ENCODE data around the gene DGUOK.
"Not testable (repeated sequence)": the region's sequence is repeated elsewhere in the genome, so short reads cannot be mapped to it uniquely, and the experiment has no call there.

The DGUOK gene

DNA sequence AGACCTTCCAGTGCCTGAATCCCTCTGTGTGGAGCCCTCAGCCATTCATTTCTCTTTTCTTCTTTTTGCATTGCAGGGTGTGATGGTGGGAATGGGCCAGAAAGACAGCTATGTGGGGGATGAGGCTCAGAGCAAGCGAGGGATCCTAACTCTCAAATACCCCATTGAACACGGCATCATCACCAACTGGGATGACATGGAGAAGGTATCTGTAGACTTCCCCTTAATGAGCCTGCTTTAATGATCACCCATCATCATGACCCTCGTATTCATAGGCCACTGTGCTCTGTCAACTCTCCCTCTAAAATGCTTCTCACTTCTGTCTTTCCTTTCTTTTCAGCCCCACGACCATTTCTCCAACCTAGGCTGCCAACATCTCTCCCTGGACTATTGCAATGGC lies 24.4 kb upstream of the DGUOK start:
- no peak for DNase-seq

DNA sequence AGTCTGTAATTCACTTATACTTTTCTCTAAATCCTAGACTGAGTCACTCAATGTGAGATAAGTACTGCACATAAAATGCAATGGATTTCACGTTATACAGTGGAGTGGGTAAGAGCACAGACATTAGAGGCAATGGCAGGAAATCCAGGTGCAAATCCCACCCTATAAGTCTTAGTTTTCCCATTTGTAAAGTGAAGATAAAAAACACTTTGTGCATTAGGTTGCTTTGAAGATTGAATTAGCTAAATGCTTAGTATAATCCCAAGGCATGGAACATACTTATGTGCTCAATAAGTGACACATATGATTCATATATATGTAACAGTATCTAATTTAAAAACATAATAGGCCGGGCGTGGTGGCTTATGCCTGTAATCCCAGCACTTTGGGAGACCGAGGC lies 23.4 kb upstream of the DGUOK start:
- no peak for DNase-seq

DNA sequence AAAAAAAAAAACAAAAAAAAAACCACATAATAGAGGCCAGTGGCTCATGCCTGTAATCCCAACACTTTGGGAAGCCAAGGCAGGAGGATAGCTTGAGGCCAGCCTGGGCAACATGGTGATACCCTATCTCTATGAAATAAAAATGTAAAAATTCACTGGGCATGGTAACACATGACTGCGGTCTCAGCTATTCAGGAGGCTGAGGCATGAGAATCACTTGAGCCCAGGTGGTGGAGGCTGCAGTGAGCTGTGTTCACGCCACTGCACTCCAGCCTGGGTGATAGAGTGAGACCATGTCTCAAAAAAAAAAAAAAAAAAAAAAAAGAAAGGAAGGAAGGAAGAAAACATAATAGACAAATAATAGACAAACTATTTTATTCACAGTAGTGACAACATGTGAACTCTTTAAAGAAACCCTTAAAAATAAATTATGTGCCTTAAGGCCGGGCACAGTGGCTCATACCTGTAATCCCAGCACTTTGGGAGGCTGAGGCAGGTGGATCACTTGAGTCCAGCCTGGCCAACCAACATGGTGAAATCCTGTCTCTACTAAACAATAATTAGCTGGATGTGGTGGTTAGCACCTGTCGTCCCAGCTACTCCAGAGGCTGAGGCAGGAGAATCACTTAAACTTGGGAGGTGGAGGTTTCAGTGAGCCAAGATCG lies 22.6 kb upstream of the DGUOK start:
- not testable (repeated sequence) for DNase-seq

DNA sequence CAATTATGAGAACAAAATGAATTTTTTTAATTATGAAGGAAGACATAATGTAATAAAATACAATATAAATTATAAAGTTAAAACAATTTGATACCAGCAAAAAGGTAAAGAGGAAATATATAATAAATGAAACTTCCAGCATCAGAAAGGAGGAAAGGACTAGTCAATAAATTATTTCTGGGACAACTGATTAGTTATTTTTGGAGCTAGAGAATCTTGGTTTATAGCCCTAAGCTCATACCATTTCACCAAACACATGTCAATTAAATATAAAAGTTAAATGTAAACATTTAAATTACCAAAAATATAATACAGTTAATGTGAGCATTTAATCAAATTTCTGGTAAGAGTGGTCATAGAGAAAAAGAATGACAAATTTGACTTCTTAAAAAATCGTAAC lies 21.7 kb upstream of the DGUOK start:
- no peak for DNase-seq

DNA sequence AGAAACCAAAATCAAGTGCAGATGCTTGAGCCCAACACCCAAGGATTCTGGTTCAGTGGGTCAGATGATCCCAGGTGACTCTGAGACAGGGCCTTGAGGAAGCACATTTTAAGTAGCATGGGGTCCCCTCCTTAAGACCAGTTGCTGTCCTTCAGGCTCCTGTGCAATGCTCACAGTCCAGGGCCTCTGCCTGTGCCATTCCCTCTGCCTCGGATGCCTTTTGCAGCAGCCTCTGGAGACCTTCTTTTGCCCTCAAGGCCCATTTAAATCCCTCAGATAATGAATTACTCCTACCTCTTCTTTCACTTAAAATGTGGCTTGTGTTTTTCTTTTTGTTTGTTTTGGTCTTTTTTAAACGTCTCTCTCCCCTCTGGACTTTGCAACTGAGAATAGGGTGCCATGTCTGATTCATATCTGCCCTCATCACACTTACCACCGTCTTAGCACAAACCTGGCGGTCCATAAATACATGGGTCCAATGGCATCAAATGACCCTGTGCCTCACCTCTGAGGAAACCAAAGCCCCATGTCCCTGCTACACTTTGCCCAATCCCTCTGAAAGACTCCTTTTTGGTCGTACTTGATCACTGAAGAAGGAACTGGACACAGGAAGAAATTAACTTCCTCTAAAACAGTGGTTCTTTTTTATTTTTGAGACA lies 19.7 kb upstream of the DGUOK start:
- DNase-seq, result no peak

DNA sequence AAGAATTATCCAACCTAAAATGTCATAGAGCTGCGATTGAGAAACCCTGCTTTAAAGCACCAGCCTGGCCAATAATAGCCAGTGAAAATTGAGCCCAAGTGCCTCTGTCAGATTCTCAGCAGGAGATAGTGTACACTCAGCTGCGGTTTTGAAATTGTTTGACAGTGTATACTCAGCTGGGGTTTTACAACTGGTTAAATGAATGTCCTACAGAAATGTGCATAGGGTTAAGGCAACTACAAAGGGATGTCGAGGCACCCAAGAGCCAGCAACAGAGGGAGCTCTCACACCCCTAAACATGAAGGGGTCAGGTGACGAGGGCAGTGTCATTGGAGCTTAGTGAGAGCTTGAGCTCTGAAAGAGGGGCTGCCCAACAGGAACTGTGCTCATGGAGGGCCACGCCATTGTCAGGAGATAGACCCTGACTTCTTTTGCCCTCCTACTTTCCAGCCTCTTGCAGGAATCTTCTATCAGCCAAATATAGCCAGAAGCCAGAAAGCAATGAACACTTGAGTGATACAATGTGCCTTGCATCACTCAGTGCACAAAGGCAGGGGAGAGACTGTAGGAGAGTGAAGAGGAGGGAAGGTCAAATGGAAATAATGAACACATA lies 18.7 kb upstream of the DGUOK start:
- no peak for DNase-seq

DNA sequence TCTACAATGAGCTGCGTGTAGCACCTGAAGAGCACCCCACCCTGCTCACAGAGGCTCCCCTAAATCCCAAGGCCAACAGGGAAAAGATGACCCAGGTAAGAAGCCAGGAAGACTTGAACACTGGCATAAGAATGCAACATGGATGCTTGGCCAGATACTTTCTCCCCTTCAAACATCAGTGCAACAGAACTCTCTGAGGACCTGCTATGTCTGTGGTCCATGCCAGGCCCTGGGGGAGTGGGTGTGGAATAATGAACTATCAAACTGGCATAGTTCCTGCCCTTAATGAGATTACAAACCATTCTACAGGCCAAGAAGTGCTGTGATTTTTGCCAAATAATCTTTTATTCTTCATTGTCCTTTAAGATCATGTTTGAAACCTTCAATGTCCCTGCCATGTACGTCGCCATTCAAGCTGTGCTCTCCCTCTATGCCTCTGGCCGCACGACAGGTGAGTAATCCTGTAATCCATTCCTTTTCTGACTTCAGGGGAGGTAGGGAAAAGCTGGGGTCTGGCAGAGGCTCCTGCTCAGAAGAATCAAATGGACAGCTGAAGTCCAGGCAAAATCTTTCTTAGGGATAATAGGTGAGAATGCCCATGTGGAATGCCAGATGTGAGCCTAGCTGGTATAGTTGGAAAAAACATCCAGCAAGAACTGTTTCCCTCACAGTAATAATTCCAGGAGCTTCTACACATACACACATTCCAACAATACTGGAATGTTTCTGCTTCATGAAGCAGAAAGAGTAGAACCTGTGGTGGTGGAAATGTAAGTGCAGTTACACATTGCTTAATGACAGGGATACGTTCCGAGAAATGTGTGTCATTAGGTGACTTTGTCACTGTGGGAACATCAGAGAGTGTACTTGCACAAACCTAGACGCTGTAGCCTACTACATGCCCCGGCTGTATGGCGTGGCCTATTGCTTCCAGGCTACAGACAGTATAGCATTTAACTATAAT lies 17.7 kb upstream of the DGUOK start:
- no peak for DNase-seq

DNA sequence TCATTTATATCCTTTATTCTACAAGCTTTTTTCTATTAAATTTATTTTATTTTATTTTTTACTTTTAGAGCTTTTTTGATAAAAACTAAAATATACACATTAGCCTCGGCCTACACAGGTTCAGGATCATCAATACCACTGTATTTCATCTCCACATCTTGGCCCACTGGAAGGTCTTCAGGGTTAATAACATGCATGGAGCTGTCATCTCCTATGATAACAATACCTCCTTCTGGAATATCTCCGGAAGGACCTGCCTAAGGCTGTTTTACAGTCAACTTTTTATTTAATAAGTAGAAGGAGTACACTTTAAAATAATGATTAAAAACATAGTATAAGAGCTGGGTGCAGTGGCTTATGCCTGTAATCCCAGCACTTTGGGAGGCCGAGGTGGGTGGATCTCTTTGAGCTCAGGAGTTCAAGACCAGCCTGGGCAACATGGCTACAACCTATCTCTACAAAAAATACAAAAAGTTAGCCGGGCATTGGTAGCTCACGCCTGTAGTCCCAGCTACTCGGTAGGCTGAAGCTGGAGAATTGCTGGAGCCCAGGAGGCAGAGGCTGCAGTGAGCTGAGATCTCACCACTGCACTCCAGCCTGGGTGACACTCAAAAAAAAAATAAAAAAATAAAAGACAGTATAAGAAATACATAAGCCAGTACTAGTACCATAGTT lies 15.7 kb upstream of the DGUOK start:
- no peak for DNase-seq

DNA sequence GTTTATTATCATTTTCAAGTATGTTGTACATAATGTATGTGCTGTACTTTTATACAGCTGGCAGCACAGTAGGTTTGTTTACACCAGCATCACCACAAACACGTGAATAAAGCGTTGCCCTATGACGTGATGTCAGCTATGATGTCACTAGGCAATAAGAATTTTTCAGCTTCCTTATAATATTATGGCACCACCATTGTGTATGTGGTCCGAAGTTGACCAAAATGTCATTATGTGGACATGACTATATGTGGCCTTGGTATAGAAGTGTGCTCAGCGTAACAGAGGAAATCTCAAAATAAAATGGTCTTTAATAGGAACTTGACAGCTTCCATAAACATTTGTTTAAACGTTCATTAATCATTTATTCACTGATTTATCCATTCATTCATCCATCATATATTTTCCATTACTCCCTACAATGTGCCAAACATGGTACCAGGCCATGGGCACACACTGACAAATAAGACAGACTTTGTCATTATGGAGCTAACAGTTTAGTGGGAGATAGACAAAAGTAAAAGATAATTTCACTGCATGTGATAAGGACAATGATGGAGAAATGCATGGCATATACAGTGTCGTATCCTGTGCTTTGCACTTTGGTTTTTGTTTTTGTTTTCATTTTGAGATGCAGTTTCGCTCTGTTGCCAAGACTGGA lies 15.0 kb upstream of the DGUOK start:
- no peak for DNase-seq

DNA sequence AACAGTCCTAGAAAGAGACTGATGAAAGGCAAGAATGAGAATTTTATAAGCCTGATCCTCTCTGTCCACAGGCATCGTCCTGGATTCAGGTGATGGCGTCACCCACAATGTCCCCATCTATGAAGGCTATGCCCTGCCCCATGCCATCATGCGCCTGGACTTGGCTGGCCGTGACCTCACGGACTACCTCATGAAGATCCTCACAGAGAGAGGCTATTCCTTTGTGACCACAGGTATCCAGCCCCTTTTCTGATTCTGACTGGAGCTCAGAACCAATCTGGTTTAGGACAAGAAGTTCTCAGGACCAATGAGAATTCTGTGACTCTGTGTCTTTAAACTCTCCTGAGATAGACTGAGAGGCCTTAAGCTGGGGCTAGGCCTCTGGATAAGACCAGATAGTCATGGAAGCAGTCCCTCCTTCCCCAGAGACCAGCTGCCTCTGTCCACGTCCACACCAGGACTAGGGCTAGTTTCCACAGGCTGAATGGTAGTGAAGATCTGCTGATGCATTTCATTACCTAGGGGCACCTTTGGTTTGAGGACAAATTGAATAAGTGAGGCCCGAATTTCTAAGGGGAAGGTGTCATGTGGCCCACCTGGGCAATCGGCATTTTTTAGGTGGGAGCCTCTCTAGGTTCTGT lies 13.1 kb upstream of the DGUOK start:
- no peak for DNase-seq

DNA sequence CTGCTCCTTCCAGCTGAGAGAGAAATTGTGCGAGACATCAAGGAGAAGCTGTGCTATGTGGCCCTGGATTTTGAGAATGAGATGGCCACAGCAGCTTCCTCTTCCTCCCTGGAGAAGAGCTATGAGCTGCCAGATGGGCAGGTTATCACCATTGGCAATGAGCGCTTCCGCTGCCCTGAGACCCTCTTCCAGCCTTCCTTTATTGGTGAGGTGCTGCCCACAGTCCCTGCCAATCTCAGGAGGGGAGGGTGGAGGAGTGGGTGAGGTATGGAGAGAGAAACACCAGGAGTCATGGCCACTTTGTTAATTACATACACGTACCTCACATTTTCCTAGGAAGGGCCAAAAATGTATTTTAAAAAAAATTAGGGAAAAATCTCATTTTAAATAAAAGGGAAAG lies 12.0 kb upstream of the DGUOK start:
- no peak for DNase-seq

DNA sequence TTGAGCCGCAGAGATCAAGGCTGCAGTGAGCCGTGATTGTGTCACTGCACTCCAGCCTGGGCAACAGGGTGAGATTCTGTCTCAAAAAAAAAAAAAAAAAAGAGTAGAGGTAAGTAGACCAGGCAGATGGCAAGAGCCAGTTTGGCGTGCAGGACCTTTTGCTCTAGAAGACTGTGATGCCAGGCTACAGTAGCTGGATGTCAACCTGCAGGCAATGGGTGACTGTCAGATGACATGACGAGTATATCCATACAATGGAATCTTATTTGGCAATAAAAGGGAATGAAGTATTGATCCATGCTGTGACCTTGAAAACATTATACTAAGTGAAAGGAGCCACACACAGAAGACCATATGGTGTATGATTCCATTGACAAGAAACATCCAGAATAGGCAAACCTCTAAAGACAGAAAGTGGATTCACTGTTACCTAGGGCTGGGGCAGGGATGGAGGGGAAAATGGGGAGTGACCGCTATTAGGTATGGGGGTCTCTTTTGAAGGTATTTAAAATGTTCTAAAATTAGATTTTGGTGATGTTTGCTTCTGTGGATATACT lies 11.2 kb upstream of the DGUOK start:
- DNase-seq, result no peak

DNA sequence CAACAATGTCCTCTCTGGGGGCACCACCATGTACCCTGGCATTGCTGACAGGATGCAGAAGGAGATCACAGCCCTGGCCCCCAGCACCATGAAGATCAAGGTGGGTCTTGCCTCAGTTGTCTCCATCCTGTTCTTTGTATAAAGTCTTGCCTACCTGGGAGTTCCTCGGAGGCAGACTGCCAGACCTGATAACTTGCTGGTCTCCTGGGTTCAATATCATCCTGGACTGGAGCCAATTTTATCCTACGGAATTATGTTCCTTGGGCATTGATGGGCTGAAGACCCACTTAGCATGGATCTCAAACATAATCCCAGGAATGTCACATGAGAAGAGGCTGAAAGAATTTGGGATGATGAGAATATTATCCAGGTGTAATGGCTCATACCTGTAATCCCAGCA lies 10.0 kb upstream of the DGUOK start:
- DNase-seq, result no peak

DNA sequence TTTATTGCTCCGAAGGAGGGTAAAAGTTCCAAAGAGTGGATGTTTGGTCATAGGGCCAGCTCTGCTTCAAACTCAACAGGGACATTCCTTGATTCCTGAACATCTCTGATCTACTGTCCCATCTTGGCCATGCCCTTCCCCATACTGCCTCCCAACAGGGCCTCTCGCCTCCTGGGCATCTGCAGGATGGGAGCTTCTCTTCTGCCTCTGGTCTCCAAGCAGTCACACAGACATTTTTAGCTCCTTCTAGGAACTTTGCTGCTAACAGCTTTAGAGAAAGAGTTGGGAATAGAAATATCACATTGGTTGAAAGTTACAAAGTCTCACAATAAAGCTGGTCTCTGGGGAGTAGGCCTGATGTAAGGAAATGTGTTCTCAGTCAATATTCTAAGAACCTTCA lies 9.4 kb upstream of the DGUOK start:
- DNase-seq, result no peak

DNA sequence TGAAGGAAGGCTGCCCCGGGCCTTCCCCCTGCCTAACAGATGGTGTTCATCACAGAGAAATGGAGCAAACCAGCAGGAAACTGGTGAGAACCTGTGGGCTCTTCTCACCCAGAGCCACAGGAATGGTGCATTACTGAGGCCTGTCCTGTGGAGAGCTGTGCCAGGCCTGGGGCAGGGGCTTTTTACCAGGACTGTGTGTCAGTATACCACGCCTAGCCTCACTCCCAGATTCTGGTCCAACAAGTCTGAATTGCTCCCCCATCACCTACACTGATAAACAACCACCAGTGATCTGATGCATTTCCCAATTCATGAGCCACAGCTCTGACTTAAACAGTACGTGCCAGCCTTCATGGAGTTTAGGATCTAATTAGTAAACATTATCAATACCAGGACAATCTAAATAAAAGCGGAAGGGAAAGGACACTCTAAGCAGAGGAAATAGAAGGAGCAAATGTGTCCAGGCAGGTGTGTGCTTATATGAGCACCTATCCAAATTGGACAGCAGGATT lies 8.9 kb upstream of the DGUOK start:
- DNase-seq, result no peak

DNA sequence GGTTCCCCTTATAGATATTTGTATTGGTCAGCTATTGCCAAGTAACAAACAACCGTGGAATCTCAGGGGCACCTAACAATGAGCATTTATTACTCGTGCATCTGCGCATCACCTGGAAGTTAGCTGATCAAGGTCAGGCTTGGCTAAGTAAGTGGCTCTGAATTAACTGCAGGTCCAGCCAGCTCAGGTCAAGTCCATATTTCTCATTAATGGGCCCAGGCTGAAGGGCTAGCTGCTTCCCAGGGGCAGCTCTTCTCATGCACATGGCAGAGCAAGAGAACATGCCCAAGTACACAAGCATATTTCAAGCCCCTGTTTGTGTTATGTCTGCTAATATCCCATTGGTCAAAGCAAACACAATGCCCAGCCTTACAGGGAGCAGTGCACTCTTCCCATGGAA lies 7.8 kb upstream of the DGUOK start:
- DNase-seq, result no peak

DNA sequence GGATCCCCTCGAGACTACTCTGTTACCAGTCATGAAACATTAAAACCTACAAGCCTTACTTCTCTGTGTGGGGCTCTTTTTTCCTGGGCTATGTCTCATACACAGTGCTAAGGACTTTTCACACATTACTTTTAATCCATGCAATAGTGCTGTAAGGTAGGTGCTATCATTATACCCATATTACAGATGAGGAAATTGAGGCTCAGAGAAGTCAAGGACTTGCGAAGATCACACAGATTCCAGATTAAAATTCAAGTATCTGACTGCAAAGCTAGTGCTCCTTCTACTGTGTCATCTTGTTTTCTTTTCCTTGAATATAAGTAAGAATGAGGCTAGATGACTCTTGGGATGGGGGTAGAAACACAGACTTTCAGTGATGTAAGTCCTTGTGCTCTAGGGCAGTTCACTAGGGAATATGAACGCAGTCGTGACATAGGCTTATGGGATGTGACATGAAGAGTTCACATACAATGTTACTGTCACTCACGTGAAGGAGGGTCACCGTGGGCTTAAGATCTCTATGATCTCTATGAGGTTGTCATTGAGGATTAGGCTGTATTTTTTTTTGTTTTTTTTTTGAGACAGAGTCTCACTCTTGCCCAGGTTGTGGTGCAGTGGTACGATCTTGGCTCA lies 7.0 kb upstream of the DGUOK start:
- DNase-seq, result no peak

DNA sequence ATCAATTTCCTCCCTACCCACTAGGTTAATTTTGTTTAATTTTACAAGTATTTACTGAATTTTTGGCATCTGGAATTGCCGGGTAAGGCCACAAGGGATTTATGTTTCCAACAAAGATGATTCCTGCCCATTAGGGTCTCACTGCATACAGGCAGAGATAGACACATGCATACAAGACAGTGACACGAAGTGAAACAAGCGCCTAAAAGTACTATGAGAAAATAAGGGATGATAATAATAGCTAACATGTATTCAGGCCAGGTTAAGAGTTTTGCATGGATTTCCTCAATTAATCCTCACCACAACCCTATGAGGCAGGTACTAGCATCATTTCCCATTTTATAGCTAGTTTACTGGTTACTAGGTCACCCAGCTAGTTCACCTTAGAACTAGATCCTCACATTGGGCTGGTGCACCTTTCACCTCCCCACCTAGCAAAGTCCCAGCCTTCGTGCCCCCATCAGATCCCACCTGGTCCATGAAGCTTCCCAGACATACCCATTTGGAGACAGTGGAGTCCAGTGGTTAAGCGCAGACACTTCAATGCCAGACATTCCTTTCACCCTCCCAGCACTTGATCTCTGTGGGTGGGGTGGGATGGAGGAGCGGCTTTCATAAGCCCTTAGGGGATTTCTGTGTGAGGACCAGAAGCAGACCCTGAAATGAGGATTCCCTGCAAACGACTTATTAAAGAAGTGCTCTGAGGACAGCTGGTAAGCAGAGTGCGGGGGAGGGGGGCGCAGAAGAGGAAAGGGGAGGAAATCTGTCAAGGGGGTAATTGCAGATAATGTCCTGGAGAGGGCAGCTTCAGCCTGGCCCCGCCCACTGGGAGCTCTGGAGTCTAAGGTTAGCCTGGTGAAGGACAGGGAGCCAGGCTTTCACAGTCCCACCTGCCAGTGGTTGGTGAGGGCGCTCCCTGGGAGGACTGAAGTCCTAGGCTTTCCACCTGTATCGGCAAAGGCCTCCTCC lies 5.8 kb upstream of the DGUOK start:
- DNase-seq, result no peak

DNA sequence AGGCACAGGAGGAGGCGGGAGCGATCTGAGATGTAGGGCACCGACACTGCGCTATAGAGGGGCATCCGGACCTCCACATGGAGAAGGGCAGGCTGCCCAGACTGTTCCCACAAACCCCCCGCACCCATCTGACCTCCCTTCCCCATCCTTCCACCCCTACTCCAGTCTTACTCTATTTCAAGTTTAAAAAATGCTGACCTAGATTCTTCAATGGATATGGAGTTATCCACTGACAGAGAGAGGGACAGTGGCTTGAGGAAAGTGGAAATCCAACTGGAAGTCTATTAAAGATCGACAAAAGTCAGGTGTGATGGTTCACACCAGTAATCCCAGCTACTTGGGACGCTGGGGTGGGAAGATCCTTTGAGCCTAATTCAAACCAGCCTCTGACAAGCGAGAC lies 5.1 kb upstream of the DGUOK start:
- no peak for DNase-seq
